ENCODE measurements around the gene FSCN2.

FSCN2 gene

GRCh38 chr17:81575836-81576235, 47.7 kb downstream of the FSCN2 start:
- Histone ChIP-seq H3K9me2 (replicated peaks; ENCODE audit: insufficient read depth, low read length) (no peaks in the 10 kb centered on the region), H3K4me1 (ENCODE audit: low read length) (no peaks in the 10 kb centered on the region), H3K4me3 (ENCODE audit: low read length) (no peak overlapping the region), H3K27ac (ENCODE audit: low read length) (no peak overlapping the region), H3K79me2 (ENCODE audit: low read length) (peaks cover 49% of the 10 kb centered on the region), H3K27me3 (replicated peaks; ENCODE audit: insufficient read depth, low read length) (no peaks in the 10 kb centered on the region), H3K9me3 (replicated peaks; ENCODE audit: insufficient read depth, low read length) (no peaks in the 10 kb centered on the region), H2AFZ (ENCODE audit: low read length) (no peak overlapping the region), H3K9ac (ENCODE audit: low read length) (no peak overlapping the region), H3K4me2 (ENCODE audit: low read depth, low read length) (no peak overlapping the region), H3F3A (ENCODE audit: insufficient read depth, low read length) (no peaks in the 10 kb centered on the region), H4K20me1 (ENCODE audit: insufficient read depth, low read length) (no peaks in the 10 kb centered on the region), H3K36me3 (replicated peaks; ENCODE audit: insufficient read depth, low read length) (no peaks in the 10 kb centered on the region)
- no peak for DNase-seq
- TF ChIP-seq EZH2 (optimal IDR thresholded peaks at IDR 0.05; ENCODE audit: low read depth, low read length) (no peak), EZH2phosphoT487 (IDR thresholded peaks at IDR 0.05; ENCODE audit: low read length) (no peak), CTCF (IDR thresholded peaks at IDR 0.05; ENCODE audit: low read length) (no peak)

- Histone ChIP-seq H3K4me3 (ENCODE audit: low read length) (no peak overlapping the region), H3F3A (ENCODE audit: insufficient read depth, low read length) (no peaks in the 10 kb centered on the region), H3K4me1 (ENCODE audit: low read length) (no peaks in the 10 kb centered on the region), H3K79me2 (ENCODE audit: low read length) (peaks cover 54% of the 10 kb centered on the region), H3K9ac (ENCODE audit: low read length) (no peak overlapping the region), H3K4me2 (ENCODE audit: low read depth, low read length) (no peak overlapping the region), H4K20me1 (ENCODE audit: insufficient read depth, low read length) (no peaks in the 10 kb centered on the region), H3K9me2 (replicated peaks; ENCODE audit: insufficient read depth, low read length) (no peaks in the 10 kb centered on the region), H3K27ac (ENCODE audit: low read length) (no peak overlapping the region), H3K36me3 (replicated peaks; ENCODE audit: insufficient read depth, low read length) (no peaks in the 10 kb centered on the region), H2AFZ (ENCODE audit: low read length) (no peak overlapping the region), H3K27me3 (replicated peaks; ENCODE audit: insufficient read depth, low read length) (no peaks in the 10 kb centered on the region), H3K9me3 (replicated peaks; ENCODE audit: insufficient read depth, low read length) (no peaks in the 10 kb centered on the region)
- TF ChIP-seq EZH2 (optimal IDR thresholded peaks at IDR 0.05; ENCODE audit: low read depth, low read length) = no peak
- TF ChIP-seq CTCF (IDR thresholded peaks at IDR 0.05; ENCODE audit: low read length) = no peak
- TF ChIP-seq EZH2phosphoT487 (IDR thresholded peaks at IDR 0.05; ENCODE audit: low read length) = no peak
- DNase-seq = no peak
Observed at GRCh38 chr17:81576621-81577277, 48.6 kb downstream of the FSCN2 start.

- no peaks in the 10 kb centered on the region for H3K27me3 ChIP-seq (replicated peaks; ENCODE audit: insufficient read depth, low read length)
- H3K4me3 ChIP-seq (ENCODE audit: low read length) = no peak overlapping the region
- H3K9me3 ChIP-seq (replicated peaks; ENCODE audit: insufficient read depth, low read length) = no peaks in the 10 kb centered on the region
- H3K4me2 ChIP-seq (ENCODE audit: low read depth, low read length) = no peak overlapping the region
- no peaks in the 10 kb centered on the region for H4K20me1 ChIP-seq (ENCODE audit: insufficient read depth, low read length)
- H3F3A ChIP-seq (ENCODE audit: insufficient read depth, low read length) = no peaks in the 10 kb centered on the region
- no peak for DNase-seq
- H3K79me2 ChIP-seq (ENCODE audit: low read length) = peaks cover 61% of the 10 kb centered on the region
- TF ChIP-seq CTCF (IDR thresholded peaks at IDR 0.05; ENCODE audit: low read length) = no peak
- TF ChIP-seq EZH2phosphoT487 (IDR thresholded peaks at IDR 0.05; ENCODE audit: low read length) = no peak
- TF ChIP-seq EZH2 (optimal IDR thresholded peaks at IDR 0.05; ENCODE audit: low read depth, low read length) = no peak
- H3K36me3 ChIP-seq (replicated peaks; ENCODE audit: insufficient read depth, low read length) = no peaks in the 10 kb centered on the region
- H3K9ac ChIP-seq (ENCODE audit: low read length) = no peak overlapping the region
- H3K9me2 ChIP-seq (replicated peaks; ENCODE audit: insufficient read depth, low read length) = no peaks in the 10 kb centered on the region
- no peak overlapping the region for H3K27ac ChIP-seq (ENCODE audit: low read length)
- H2AFZ ChIP-seq (ENCODE audit: low read length) = no peak overlapping the region
- H3K4me1 ChIP-seq (ENCODE audit: low read length) = no peaks in the 10 kb centered on the region
Observed at GRCh38 chr17:81577278-81578000, 49.3 kb downstream of the FSCN2 start.

Data from MM.1S (cell line).